PC-3 (cell line): ENCODE measurements around the gene LRRTM1. TPM values are rescaled to one million over a fixed set of nuclear protein-coding genes. Genes with fewer than 3 reads are reported as not detected.

ENCODE experiments used
- ATAC-seq: fragments of 200-7000 bp; cut with Tn5 transposase; 2 replicates; pipeline ENCODE4 v1.9.1; 2020; ENCODE audit warnings: mild to moderate bottlenecking, moderate library complexity
- BruUV-seq: library from RNA; stranded (reverse); fragments of 400-500 nt; replicated peaks from 2 replicates; lab custom pipeline; 2021; lab: Mats Ljungman, UMichigan
- CTCF ChIA-PET: fragments of 300-600 bp; sonication (Branson Sonifier 250); formaldehyde crosslinking; loops from one replicate; lab custom pipeline; 2022; ENCODE audit warnings: antibody characterized with exemption; lab: Charles Lee
- POLR2A ChIA-PET: fragments of 300-600 bp; sonication (Branson Sonifier 250); formaldehyde crosslinking; loops from one replicate; lab custom pipeline; 2022; ENCODE audit warnings: antibody characterized with exemption; ENCODE audit not compliant: unreplicated experiment; lab: Charles Lee
- DNase-seq: peaks from one replicate; pipeline ENCODE4 v3.0.0-alpha.2; 2015
- H2AFZ ChIP-seq: fragments of 300-600 bp; sonication (generic); 2 replicates; pipeline ENCODE4 v1.6.0; 2016; ENCODE audit warnings: antibody characterized with exemption, low read length
- H3F3A ChIP-seq: fragments of 300-600 bp; sonication (generic); one replicate; pipeline ENCODE4 v1.6.0; 2017; ENCODE audit warnings: antibody characterized with exemption, low read length, control low read depth, mild to moderate bottlenecking; ENCODE audit not compliant: unreplicated experiment
- H3K27ac ChIP-seq: fragments of 300-600 bp; sonication (generic); 2 replicates; pipeline ENCODE4 v1.5.1; 2016; ENCODE audit warnings: mild to moderate bottlenecking, low read length
- H3K27me3 ChIP-seq: fragments of 300-600 bp; sonication (generic); 2 replicates; pipeline ENCODE4 v1.6.1; 2016; ENCODE audit warnings: low read length, mixed read lengths
- H3K36me3 ChIP-seq: fragments of 300-600 bp; sonication (generic); 2 replicates; pipeline ENCODE4 v1.6.1; 2016; ENCODE audit warnings: low read depth, mixed run types, low read length, mixed read lengths
- H3K4me1 ChIP-seq: fragments of 300-600 bp; sonication (generic); 2 replicates; pipeline ENCODE4 v1.5.1; 2016; ENCODE audit warnings: low read length; ENCODE audit not compliant: insufficient read depth
- H3K4me2 ChIP-seq: fragments of 300-600 bp; sonication (generic); 2 replicates; pipeline ENCODE4 v1.6.0; 2016; ENCODE audit warnings: low read length
- H3K4me3 ChIP-seq: fragments of 300-600 bp; sonication (generic); 2 replicates; pipeline ENCODE4 v1.5.1; 2016; ENCODE audit warnings: mild to moderate bottlenecking, low read length, mixed read lengths
- H3K79me2 ChIP-seq: fragments of 300-600 bp; sonication (generic); 2 replicates; pipeline ENCODE4 v1.6.1; 2017; ENCODE audit warnings: low read length, mixed read lengths
- H3K9ac ChIP-seq: fragments of 300-600 bp; sonication (generic); 2 replicates; pipeline ENCODE4 v1.6.0; 2016; ENCODE audit warnings: mild to moderate bottlenecking, low read length
- H3K9me2 ChIP-seq: fragments of 300-600 bp; sonication (generic); replicated peaks from 2 replicates; pipeline ENCODE4 v1.6.1; 2016; ENCODE audit warnings: mixed run types, low read length, mixed read lengths
- H3K9me3 ChIP-seq: fragments of 300-600 bp; sonication (generic); 2 replicates; pipeline ENCODE4 v1.6.1; 2016; ENCODE audit warnings: low read length, mixed read lengths
- H4K20me1 ChIP-seq: fragments of 300-600 bp; sonication (generic); 2 replicates; pipeline ENCODE4 v1.6.1; 2016; ENCODE audit warnings: low read length, mixed read lengths
- EZH2 ChIP-seq: fragments of 300-600 bp; sonication (generic); IDR thresholded peaks from one replicate; pipeline ENCODE4 v1.6.1; 2017; ENCODE audit warnings: antibody characterized with exemption, mild to moderate bottlenecking, low read length; ENCODE audit not compliant: unreplicated experiment
- EZH2phosphoT487 ChIP-seq: fragments of 300-600 bp; sonication (generic); IDR thresholded peaks from 2 replicates; pipeline ENCODE4 v1.6.1; 2018; ENCODE audit warnings: mild to moderate bottlenecking, antibody characterized with exemption, low read length, borderline replicate concordance
- intact Hi-C: fragments of 100-400 bp; cut with micrococcal nuclease; formaldehyde crosslinking; loops from 2 replicates; pipeline ENCODE4 v1.9.0; 2023
- total RNA-seq: library from RNA; depleted of rRNA; stranded (reverse); fragments of >200 nt; gene quantifications from 2 replicates; pipeline ENCODE4 v1.2.3, GENCODE V29; 2014
- TF ChIP-seq, protein P1 (sequence below): fragments of 300-600 bp; sonication (generic); conservative IDR thresholded peaks from 2 replicates; pipeline ENCODE4 v1.5.1; 2017; ENCODE audit warnings: antibody characterized with exemption, low read depth, mild to moderate bottlenecking, low read length

The LRRTM1 gene
- total RNA-seq, 1 experiment from 2014 or later = not detected

DNA sequence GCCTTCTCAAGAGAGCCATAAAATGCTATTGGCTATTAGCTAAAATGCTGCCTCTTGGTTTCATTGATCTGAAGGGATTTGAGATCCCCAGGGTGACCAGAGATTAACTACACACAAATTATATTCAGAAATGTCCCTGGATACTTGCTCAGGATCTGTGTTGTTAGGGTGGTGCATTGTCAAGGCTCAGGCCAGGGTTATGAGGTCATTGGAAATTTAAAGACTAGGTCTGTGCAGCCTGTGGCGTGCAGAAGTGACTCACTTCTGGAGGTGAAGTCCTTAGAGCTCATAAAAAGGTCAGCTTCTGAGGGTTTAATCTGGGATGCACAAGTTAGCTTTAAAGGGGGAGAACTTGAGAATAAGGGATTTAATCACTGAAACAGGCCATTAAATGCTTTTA lies 23.5 kb downstream of the LRRTM1 start:
- no peaks in the 10 kb centered on the region for H3K9me3 ChIP-seq
- POLR2A ChIA-PET = no interaction called here
- H3K27me3 ChIP-seq = no peaks in the 10 kb centered on the region
- CTCF ChIA-PET = no interaction called here
- H3K4me2 ChIP-seq = no peak overlapping the region
- H3K4me1 ChIP-seq = no peaks in the 10 kb centered on the region
- no peaks in the 10 kb centered on the region for H4K20me1 ChIP-seq
- intact Hi-C loops = no loop called here
- H3K36me3 ChIP-seq = no peaks in the 10 kb centered on the region
- DNase-seq (no peak), ATAC-seq (no peak)
- TF ChIP-seq, protein P1, sequence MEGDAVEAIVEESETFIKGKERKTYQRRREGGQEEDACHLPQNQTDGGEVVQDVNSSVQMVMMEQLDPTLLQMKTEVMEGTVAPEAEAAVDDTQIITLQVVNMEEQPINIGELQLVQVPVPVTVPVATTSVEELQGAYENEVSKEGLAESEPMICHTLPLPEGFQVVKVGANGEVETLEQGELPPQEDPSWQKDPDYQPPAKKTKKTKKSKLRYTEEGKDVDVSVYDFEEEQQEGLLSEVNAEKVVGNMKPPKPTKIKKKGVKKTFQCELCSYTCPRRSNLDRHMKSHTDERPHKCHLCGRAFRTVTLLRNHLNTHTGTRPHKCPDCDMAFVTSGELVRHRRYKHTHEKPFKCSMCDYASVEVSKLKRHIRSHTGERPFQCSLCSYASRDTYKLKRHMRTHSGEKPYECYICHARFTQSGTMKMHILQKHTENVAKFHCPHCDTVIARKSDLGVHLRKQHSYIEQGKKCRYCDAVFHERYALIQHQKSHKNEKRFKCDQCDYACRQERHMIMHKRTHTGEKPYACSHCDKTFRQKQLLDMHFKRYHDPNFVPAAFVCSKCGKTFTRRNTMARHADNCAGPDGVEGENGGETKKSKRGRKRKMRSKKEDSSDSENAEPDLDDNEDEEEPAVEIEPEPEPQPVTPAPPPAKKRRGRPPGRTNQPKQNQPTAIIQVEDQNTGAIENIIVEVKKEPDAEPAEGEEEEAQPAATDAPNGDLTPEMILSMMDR = no peak
- TF ChIP-seq EZH2phosphoT487 (no peak), EZH2 (no peak)
- no peaks in the 10 kb centered on the region for H3K79me2 ChIP-seq
- BruUV-seq = no TSS peak
- no peak overlapping the region for H3K27ac ChIP-seq
- H3F3A ChIP-seq = no peaks in the 10 kb centered on the region
- no peaks in the 10 kb centered on the region for H3K9me2 ChIP-seq
- H3K9ac ChIP-seq = no peak overlapping the region
- H3K4me3 ChIP-seq = no peak overlapping the region
- H2AFZ ChIP-seq = no peak overlapping the region

DNA sequence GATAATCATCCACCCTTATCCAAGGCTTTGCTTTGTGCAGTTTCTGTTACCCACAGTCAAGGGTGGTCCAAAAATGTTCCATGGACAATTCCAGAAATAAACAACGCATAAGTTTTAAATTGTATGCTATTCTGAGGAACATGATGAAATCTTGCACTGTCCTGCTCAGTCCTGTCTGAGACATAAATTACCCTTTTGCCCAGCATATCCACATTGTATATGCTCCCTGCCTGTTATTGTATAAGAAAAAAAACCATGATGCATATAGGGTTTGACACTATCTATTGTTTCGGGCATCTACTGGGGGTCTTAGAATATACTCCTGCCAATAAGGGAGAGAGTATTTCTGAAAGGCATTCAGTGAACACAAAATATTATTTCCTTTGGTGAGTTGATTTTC lies 24.0 kb downstream of the LRRTM1 start:
- H3K79me2 ChIP-seq = no peaks in the 10 kb centered on the region
- no peak overlapping the region for H3K4me2 ChIP-seq
- no peak overlapping the region for H2AFZ ChIP-seq
- intact Hi-C loops = no loop called here
- no peaks in the 10 kb centered on the region for H3K36me3 ChIP-seq
- no TSS peak for BruUV-seq
- H3K9me2 ChIP-seq = no peaks in the 10 kb centered on the region
- no peak overlapping the region for H3K27ac ChIP-seq
- H3K4me1 ChIP-seq = no peaks in the 10 kb centered on the region
- TF ChIP-seq EZH2phosphoT487 (no peak), EZH2 (no peak)
- TF ChIP-seq, protein P1 = no peak
- no peak overlapping the region for H3K9ac ChIP-seq
- no peak for DNase-seq
- CTCF ChIA-PET = no interaction called here
- no peak for ATAC-seq
- H3K4me3 ChIP-seq = no peak overlapping the region
- POLR2A ChIA-PET = no interaction called here
- H3K9me3 ChIP-seq = no peaks in the 10 kb centered on the region
- H3K27me3 ChIP-seq = no peaks in the 10 kb centered on the region
- H3F3A ChIP-seq = no peaks in the 10 kb centered on the region
- H4K20me1 ChIP-seq = no peaks in the 10 kb centered on the region

DNA sequence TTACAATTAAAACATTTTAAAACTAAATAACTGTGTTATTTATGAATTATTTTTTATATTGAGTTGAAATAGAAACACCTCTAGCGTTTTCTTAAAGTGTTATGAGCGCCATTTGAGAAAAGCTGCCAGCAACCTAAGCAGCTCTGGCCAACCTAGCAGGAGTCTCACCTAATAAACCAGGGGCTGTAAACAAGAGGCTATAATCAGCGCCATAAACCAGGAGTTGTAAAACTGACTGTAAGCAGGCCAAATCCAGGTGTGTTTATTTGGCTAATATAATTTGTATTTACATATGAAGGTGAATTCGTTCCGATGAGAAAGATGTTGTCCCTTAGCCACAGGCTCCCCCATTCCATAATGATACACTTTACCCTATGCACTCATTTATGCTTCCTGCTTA lies 34.7 kb downstream of the LRRTM1 start:
- POLR2A ChIA-PET = no interaction called here

More for the DNA sequence above, 34.7 kb downstream of the LRRTM1 start:
- Histone ChIP-seq H3K9me3 (no peaks in the 10 kb centered on the region), H3K4me3 (no peak overlapping the region), H3K9me2 (no peaks in the 10 kb centered on the region), H4K20me1 (no peaks in the 10 kb centered on the region), H3K79me2 (no peaks in the 10 kb centered on the region), H3K4me2 (no peak overlapping the region), H3K36me3 (no peaks in the 10 kb centered on the region), H3K27me3 (no peaks in the 10 kb centered on the region), H3K27ac (no peak overlapping the region), H2AFZ (no peak overlapping the region), H3K4me1 (no peaks in the 10 kb centered on the region), H3K9ac (no peak overlapping the region), H3F3A (no peaks in the 10 kb centered on the region)
- CTCF ChIA-PET = no interaction called here
- intact Hi-C loops = no loop called here
- BruUV-seq = no TSS peak
- no peak for ATAC-seq
- TF ChIP-seq EZH2 = no peak
- TF ChIP-seq, protein P1 = no peak
- TF ChIP-seq EZH2phosphoT487 = no peak
- DNase-seq = no peak
